Measurements from ENCODE around the gene CALHM3.

GRCh38 chr10:103455235-103455634, 23.8 kb downstream of the CALHM3 start:
- TF ChIP-seq, protein P1, sequence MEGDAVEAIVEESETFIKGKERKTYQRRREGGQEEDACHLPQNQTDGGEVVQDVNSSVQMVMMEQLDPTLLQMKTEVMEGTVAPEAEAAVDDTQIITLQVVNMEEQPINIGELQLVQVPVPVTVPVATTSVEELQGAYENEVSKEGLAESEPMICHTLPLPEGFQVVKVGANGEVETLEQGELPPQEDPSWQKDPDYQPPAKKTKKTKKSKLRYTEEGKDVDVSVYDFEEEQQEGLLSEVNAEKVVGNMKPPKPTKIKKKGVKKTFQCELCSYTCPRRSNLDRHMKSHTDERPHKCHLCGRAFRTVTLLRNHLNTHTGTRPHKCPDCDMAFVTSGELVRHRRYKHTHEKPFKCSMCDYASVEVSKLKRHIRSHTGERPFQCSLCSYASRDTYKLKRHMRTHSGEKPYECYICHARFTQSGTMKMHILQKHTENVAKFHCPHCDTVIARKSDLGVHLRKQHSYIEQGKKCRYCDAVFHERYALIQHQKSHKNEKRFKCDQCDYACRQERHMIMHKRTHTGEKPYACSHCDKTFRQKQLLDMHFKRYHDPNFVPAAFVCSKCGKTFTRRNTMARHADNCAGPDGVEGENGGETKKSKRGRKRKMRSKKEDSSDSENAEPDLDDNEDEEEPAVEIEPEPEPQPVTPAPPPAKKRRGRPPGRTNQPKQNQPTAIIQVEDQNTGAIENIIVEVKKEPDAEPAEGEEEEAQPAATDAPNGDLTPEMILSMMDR (conservative IDR thresholded peaks at IDR 0.05; ENCODE audit: low read length) = no peak
- TF ChIP-seq EZH2phosphoT487 (IDR thresholded peaks at IDR 0.05; ENCODE audit: borderline replicate concordance, low read depth, low read length) = no peak
